HG02840 (cell line): Measurements from ENCODE around the gene PLB1.

Experiments
- ATAC-seq: cut with Tn5 transposase; IDR thresholded peaks from one replicate; pipeline ENCODE4 v1.9.1; 2021; ENCODE audit warnings: mild to moderate bottlenecking, moderate library complexity, moderate number of reproducible peaks; ENCODE audit not compliant: unreplicated experiment, low FRiP score

Gene PLB1

GRCh38 chr2:28582152-28582551, 86.3 kb downstream of the PLB1 start:
- ATAC-seq: no peak

GRCh38 chr2:28582595-28582994, 86.7 kb downstream of the PLB1 start:
- ATAC-seq: no peak

- ATAC-seq: no peak
Observed at GRCh38 chr2:28583899-28584553, 88.2 kb downstream of the PLB1 start.

GRCh38 chr2:28586867-28587266, 91.0 kb downstream of the PLB1 start:
- no peak for ATAC-seq

- no peak for ATAC-seq
Observed at GRCh38 chr2:28587526-28588291, 91.8 kb downstream of the PLB1 start.

- no peak for ATAC-seq
Observed at GRCh38 chr2:28588292-28588670, 92.4 kb downstream of the PLB1 start.

GRCh38 chr2:28589746-28590463, 94.0 kb downstream of the PLB1 start:
- ATAC-seq: no peak

GRCh38 chr2:28590496-28591301, 94.8 kb downstream of the PLB1 start:
- ATAC-seq: no peak

- ATAC-seq: no peak
Observed at GRCh38 chr2:28591711-28592335, 96.0 kb downstream of the PLB1 start.

- no peak for ATAC-seq
Observed at GRCh38 chr2:28592481-28592880, 96.6 kb downstream of the PLB1 start.

- no peak for ATAC-seq
Observed at GRCh38 chr2:28593160-28593755, 97.4 kb downstream of the PLB1 start.

- ATAC-seq: no peak
Observed at GRCh38 chr2:28594000-28594331, 98.1 kb downstream of the PLB1 start.

GRCh38 chr2:28594332-28595108, 98.7 kb downstream of the PLB1 start:
- no peak for ATAC-seq

- ATAC-seq: no peak
Observed at GRCh38 chr2:28595323-28595722, 99.5 kb downstream of the PLB1 start.

GRCh38 chr2:28598484-28598883, 102.6 kb downstream of the PLB1 start:
- ATAC-seq: no peak

- ATAC-seq: no peak
Observed at GRCh38 chr2:28600181-28600580, 104.3 kb downstream of the PLB1 start.

- ATAC-seq: no peak
Observed at GRCh38 chr2:28601616-28602015, 105.8 kb downstream of the PLB1 start.

- no peak for ATAC-seq
Observed at GRCh38 chr2:28602136-28602660, 106.3 kb downstream of the PLB1 start.
